Activated CD4-positive, alpha-beta T cell treated with anti-CD3 and anti-CD28 coated beads, Interleukin-2, amount 10 ng/mL, durations not matched to agents 7 days and 5 days (primary cell): ENCODE results near the gene RFFL. TPM values are rescaled to one million over a fixed set of nuclear protein-coding genes. Genes with fewer than 3 reads are reported as not detected.
A peak's percentile ranks its signal among the peaks of the same experiment; 100 is the strongest.

ENCODE experiments used
- CTCF ChIA-PET: fragments of 350-600 bp; sonication (Branson Sonifier 250); formaldehyde crosslinking; loops from one replicate; lab custom pipeline; 2021; ENCODE audit warnings: antibody characterized with exemption; lab: Charles Lee
- POLR2A ChIA-PET: fragments of 350-600 bp; sonication (Branson Sonifier 250); formaldehyde crosslinking; loops from one replicate; lab custom pipeline; 2021; ENCODE audit warnings: antibody characterized with exemption; lab: Charles Lee
- DNase-seq: peaks from one replicate; pipeline ENCODE4 v3.0.0-alpha.2; 2020
- H3K27ac Mint-ChIP-seq: one replicate; pipeline ENCODE4 v1.8.0; 2021; ENCODE audit warnings: mild to moderate bottlenecking, moderate library complexity, mixed read lengths
- H3K27me3 Mint-ChIP-seq: one replicate; pipeline ENCODE4 v1.8.0; 2021; ENCODE audit warnings: mixed read lengths
- H3K36me3 Mint-ChIP-seq: one replicate; pipeline ENCODE4 v1.8.0; 2021; ENCODE audit warnings: low read depth, mixed read lengths
- H3K4me1 Mint-ChIP-seq: one replicate; pipeline ENCODE4 v1.8.0; 2021; ENCODE audit warnings: mixed read lengths
- H3K4me3 Mint-ChIP-seq: one replicate; pipeline ENCODE4 v1.8.0; 2021; ENCODE audit warnings: mild to moderate bottlenecking, moderate library complexity, mixed read lengths
- H3K9me3 Mint-ChIP-seq: one replicate; pipeline ENCODE4 v1.8.0; 2021; ENCODE audit warnings: mixed read lengths
- total RNA-seq, 2 experiments: library from RNA; stranded (reverse); gene quantifications; one replicate each; pipeline ENCODE4 v1.2.3, GENCODE V29; 2021

RFFL gene
- total RNA-seq, 2 experiments from 2014 or later: 36.0 to 40.1 TPM

GRCh38 chr17:34980681-34981537 is 82.6 kb downstream of the RFFL start:
- H3K27ac Mint-ChIP-seq: peak overlapping the region; percentile 97
- peak overlapping the region; percentile 87 for H3K4me3 Mint-ChIP-seq
- POLR2A ChIA-PET: no interaction called here
- DNase-seq: peak; percentile 81
- H3K27me3 Mint-ChIP-seq: no peaks in the 10 kb centered on the region
- H3K4me1 Mint-ChIP-seq: peaks cover 39% of the 10 kb centered on the region
- CTCF ChIA-PET: interaction anchor here (1.0 to 3.0 kb wide), 11 partner anchors 10 to 161 kb away, joined by 3 to 12 read pairs (median 5); partner anchors contain the start of genes NLE1, RAD51D and RFFL
- H3K36me3 Mint-ChIP-seq: peaks cover 7% of the 10 kb centered on the region
- no peaks in the 10 kb centered on the region for H3K9me3 Mint-ChIP-seq

DNA sequence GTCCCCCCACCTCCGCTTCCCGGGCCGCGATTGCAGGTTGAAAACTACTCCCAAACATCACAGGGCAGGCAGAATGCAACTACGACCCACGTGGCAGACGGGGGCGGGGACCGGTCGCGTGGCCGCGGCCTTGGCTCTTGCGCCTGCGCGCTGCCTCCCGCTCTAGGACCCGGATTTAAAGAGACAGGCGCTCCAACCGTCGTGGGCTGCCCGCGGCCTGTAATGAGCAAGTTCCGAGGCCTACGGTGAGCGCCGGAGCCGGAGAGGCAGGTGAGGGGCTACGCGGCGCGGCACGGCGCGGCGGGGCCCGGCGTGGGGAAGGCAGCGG is 83.2 kb downstream of the RFFL start, which contains the start of gene LIG3:
LIG3 (plus strand) TSS at position 160 of the 328 bp plus-strand sequence. CDS start 2,494 bp downstream, outside the sequence.
- Mint-ChIP-seq H3K4me1 (peaks cover 41% of the 10 kb centered on the region), H3K9me3 (no peaks in the 10 kb centered on the region), H3K4me3 (peak within 1 kb of the TSS; percentile 87), H3K27ac (peak within 1 kb of the TSS; percentile 97), H3K36me3 (peaks cover 7% of the 10 kb centered on the region), H3K27me3 (no peaks in the 10 kb centered on the region)
- POLR2A ChIA-PET: no interaction called here
- CTCF ChIA-PET: interaction anchor here (1.0 to 3.0 kb wide), 6 partner anchors 11 to 139 kb away, joined by 4 to 12 read pairs (median 7); partner anchors contain the start of genes RAD51D and RFFL
- DNase-seq: peak; percentile 94

DNA sequence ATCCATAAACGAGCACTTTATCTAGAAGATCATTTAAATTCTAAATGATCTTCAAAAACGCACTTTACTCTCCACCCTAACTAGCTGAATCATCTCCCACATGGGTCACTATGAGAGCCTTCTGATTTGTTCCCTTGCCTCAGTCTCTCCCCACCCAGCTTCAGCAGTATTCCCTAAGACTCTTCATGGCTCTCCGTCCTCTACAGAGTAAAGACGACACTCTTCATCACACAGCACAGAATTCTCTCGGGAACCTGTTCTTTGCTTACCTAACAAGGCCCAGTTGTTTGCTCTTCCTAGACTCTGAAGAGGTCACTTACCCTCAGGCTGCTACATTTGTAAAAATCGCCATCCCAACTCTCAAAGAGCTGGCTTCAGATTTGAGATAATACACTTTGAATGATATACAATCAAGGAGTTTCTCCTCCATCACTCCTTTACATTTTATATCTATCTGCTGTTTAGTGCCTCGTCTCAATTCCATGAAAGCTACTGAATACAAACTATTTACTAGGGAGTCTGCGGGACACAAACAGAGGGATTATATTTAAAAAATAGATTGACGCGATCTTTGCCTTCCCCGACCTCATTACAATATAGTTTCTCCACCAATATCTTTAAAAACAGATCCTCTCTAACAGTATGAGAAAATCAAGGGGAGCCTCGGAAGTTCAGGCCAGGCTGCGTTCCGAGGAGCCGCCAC is 83.7 kb downstream of the RFFL start:
- H3K27me3 Mint-ChIP-seq: no peaks in the 10 kb centered on the region
- no peak for DNase-seq
- peaks cover 46% of the 10 kb centered on the region for H3K4me1 Mint-ChIP-seq
- peak overlapping the region; percentile 86 for H3K4me3 Mint-ChIP-seq
- H3K36me3 Mint-ChIP-seq: peaks cover 7% of the 10 kb centered on the region
- no peaks in the 10 kb centered on the region for H3K9me3 Mint-ChIP-seq
- ChIA-PET POLR2A (no interaction called here), CTCF (interaction anchor here (1.5 to 3.0 kb wide), 5 partner anchors 11 to 140 kb away, joined by 4 to 12 read pairs (median 8); partner anchors contain the start of gene RAD51D)
- peak overlapping the region; percentile 97 for H3K27ac Mint-ChIP-seq

DNA sequence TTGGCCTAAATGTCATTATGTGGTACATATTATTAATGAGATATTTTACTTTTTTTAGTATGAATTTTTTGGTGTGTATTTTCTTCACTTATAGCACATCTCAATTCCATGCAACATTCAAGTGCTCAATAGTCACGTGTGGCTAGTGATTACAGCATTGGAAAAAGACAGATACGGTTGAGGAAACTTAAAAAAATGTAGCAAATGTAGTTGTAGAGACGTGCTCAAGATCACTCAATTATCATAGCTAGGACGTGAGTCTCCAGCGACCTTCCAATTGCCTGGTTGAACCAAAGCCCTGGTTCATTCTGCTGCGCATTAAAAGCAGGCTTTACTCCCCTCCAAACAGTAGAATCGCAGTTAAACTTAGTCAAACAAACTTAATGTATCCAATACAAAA is 84.4 kb downstream of the RFFL start:
- ChIA-PET CTCF (interaction anchor here (3.0 kb wide), 1 partner anchor 140 kb away, joined by 12 read pairs; the partner anchor contains the start of gene RAD51D), POLR2A (no interaction called here)
- H3K4me1 Mint-ChIP-seq: peaks cover 48% of the 10 kb centered on the region
- peak overlapping the region; percentile 20 for H3K4me3 Mint-ChIP-seq
- H3K27me3 Mint-ChIP-seq: no peaks in the 10 kb centered on the region
- DNase-seq: no peak
- peaks cover 7% of the 10 kb centered on the region for H3K36me3 Mint-ChIP-seq
- no peaks in the 10 kb centered on the region for H3K9me3 Mint-ChIP-seq
- no peak overlapping the region for H3K27ac Mint-ChIP-seq

GRCh38 chr17:34974794-34975785 is 88.4 kb downstream of the RFFL start:
- ChIA-PET CTCF (interaction anchor here (0.6 to 2.2 kb wide), 8 partner anchors 10 to 230 kb away, joined by 3 to 7 read pairs (median 4); partner anchors contain the start of gene RAD51D), POLR2A (interaction anchor here (0.6 to 1.4 kb wide), 2 partner anchors 11 to 13 kb away, joined by 3 to 5 read pairs; no protein-coding TSS in a partner anchor)
- peak overlapping the region; percentile 38 for H3K27ac Mint-ChIP-seq
- no peaks in the 10 kb centered on the region for H3K9me3 Mint-ChIP-seq
- H3K27me3 Mint-ChIP-seq: no peaks in the 10 kb centered on the region
- H3K36me3 Mint-ChIP-seq: no peaks in the 10 kb centered on the region
- H3K4me3 Mint-ChIP-seq: no peak overlapping the region
- peaks cover 25% of the 10 kb centered on the region for H3K4me1 Mint-ChIP-seq
- no peak for DNase-seq

GRCh38 chr17:34974179-34974578 is 89.3 kb downstream of the RFFL start:
- Mint-ChIP-seq H3K27me3 (no peaks in the 10 kb centered on the region), H3K4me1 (peaks cover 16% of the 10 kb centered on the region), H3K36me3 (no peaks in the 10 kb centered on the region), H3K4me3 (no peak overlapping the region), H3K9me3 (no peaks in the 10 kb centered on the region), H3K27ac (no peak overlapping the region)
- ChIA-PET CTCF (interaction anchor here (1.0 to 2.2 kb wide), 6 partner anchors 11 to 145 kb away, joined by 3 to 5 read pairs (median 4); partner anchors contain the start of gene RAD51D), POLR2A (interaction anchor here (0.6 to 1.4 kb wide), 3 partner anchors 10 to 49 kb away, joined by 3 to 5 read pairs (median 3); no protein-coding TSS in a partner anchor)
- no peak for DNase-seq

- Mint-ChIP-seq H3K4me3 (peak within 1 kb of the TSS; percentile 99), H3K27ac (peak within 1 kb of the TSS; percentile 99), H3K9me3 (peaks cover 2% of the 10 kb centered on the region), H3K4me1 (peaks cover 35% of the 10 kb centered on the region), H3K36me3 (peaks cover 20% of the 10 kb centered on the region), H3K27me3 (peaks cover 4% of the 10 kb centered on the region)
- POLR2A ChIA-PET: no interaction called here
- CTCF ChIA-PET: no interaction called here
- peak; percentile 95 for DNase-seq
These were observed 102.2 kb downstream of the RFFL start, which contains the start of the genes CCT6B and ZNF830 for GRCh38 chr17:34961093-34961911. CCT6B (minus strand) TSS chr17:34961460; CDS start chr17:34961393, 67 bp downstream. ZNF830 (plus strand) TSS chr17:34961540; CDS start chr17:34961567, 27 bp downstream.

DNA sequence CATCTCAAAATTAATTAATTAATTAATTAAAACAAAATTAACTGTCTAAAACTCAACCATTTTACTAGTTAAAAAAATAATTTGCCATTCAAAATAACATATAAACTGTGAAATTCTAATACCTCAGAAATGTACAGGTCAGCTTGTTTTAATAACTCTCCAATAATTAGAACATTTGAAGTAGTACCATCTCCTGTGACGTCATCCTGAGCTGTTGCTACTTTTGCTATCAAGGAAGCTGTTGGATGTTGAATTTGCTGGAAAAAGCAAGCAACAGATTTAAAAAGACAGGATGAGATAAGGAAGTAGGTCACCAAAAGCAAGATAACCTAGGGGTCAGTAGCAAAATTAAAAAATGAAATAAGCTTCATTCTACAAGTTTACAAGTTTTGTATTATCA is 105.1 kb downstream of the RFFL start:
- Mint-ChIP-seq H3K27ac (no peak overlapping the region), H3K4me3 (no peak overlapping the region), H3K27me3 (peaks cover 6% of the 10 kb centered on the region), H3K4me1 (peaks cover 28% of the 10 kb centered on the region), H3K36me3 (peaks cover 12% of the 10 kb centered on the region), H3K9me3 (peaks cover 2% of the 10 kb centered on the region)
- CTCF ChIA-PET: interaction anchor here (1.4 kb wide), 1 partner anchor 139 kb away, joined by 4 read pairs; no protein-coding TSS in a partner anchor
- POLR2A ChIA-PET: interaction anchor here (0.7 kb wide), 1 partner anchor 300 kb away, joined by 3 read pairs; no protein-coding TSS in a partner anchor
- DNase-seq: no peak
